ENCODE results near the gene RPAP3.

GRCh38 chr12:47745485-47746041, 39.7 kb upstream of the RPAP3 start:
- TF ChIP-seq CTCF (conservative IDR thresholded peaks at IDR 0.05; ENCODE audit: low read depth, low read length): no peak
- no peak for TF ChIP-seq EZH2 (IDR thresholded peaks at IDR 0.05; ENCODE audit: low read length, unreplicated experiment)
- TF ChIP-seq EZH2phosphoT487 (IDR thresholded peaks at IDR 0.05; ENCODE audit: borderline replicate concordance, low read length): no peak
